Epithelial cell of esophagus (primary cell): ENCODE data around the gene PSMG3.

Source experiments
- DNase-seq: peaks from one replicate; pipeline ENCODE4 v3.0.0; 2010; ENCODE audit warnings: low read depth
- H3K4me3 ChIP-seq: 2 replicates; pipeline ENCODE4 v1.5.1; 2011; ENCODE audit warnings: mild to moderate bottlenecking, low read length, control low read depth
- CTCF ChIP-seq: IDR thresholded peaks from 2 replicates; pipeline ENCODE4 v1.5.1; 2011; ENCODE audit warnings: low read depth, mild to moderate bottlenecking, low read length, control low read depth, inconsistent platforms; ENCODE audit not compliant: insufficient read depth; ENCODE audit errors: missing control alignments

The PSMG3 gene

GRCh38 chr7:1554333-1555045 lies 15.3 kb downstream of the PSMG3 start:
- TF ChIP-seq CTCF: no peak
- H3K4me3 ChIP-seq: no peak overlapping the region
- DNase-seq: no peak

- H3K4me3 ChIP-seq: no peak overlapping the region
- no peak for DNase-seq
- TF ChIP-seq CTCF: no peak
These were observed 16.2 kb downstream of the PSMG3 start for GRCh38 chr7:1553512-1554210.

- no peak overlapping the region for H3K4me3 ChIP-seq
- no peak for DNase-seq
- TF ChIP-seq CTCF: no peak
These were observed 17.6 kb downstream of the PSMG3 start for GRCh38 chr7:1552200-1552599.

GRCh38 chr7:1550846-1551155 lies 19.0 kb downstream of the PSMG3 start:
- DNase-seq: no peak
- no peak for TF ChIP-seq CTCF
- H3K4me3 ChIP-seq: no peak overlapping the region

- TF ChIP-seq CTCF: no peak
- no peak for DNase-seq
- H3K4me3 ChIP-seq: no peak overlapping the region
These were observed 19.6 kb downstream of the PSMG3 start for GRCh38 chr7:1550005-1550845.

GRCh38 chr7:1549357-1550004 lies 20.4 kb downstream of the PSMG3 start:
- H3K4me3 ChIP-seq: no peak overlapping the region
- DNase-seq: no peak
- no peak for TF ChIP-seq CTCF
